Muscle of back (tissue), 13 donors: ENCODE measurements around the gene SRR. TPM values are rescaled to one million over a fixed set of nuclear protein-coding genes. Genes with fewer than 3 reads are reported as not detected.
"Not testable (repeated sequence)": the region's sequence is repeated elsewhere in the genome, so short reads cannot be mapped to it uniquely, and the experiment has no call there.

Source experiments
- DNase-seq, 3 donors: peaks; one replicate each; pipeline versions ENCODE4 v3.0.0 to v3.0.0-alpha.2; 2013
- long read RNA-seq, 9 donors: transcript quantifications; one replicate each; lab custom pipeline, GENCODE V29; 2026
- polyA plus RNA-seq, 10 donors: library from polyadenylated mRNA; unstranded; fragments of 120-200 nt; gene quantifications; one replicate each; pipeline ENCODE4 v1.2.1, GENCODE V29; 2013; ENCODE audit not compliant: insufficient read length in 10 of 10

The SRR gene
- 10 to 100 TPM; 12.3 to 24.2 (median 18.4) TPM for polyA plus RNA-seq
- long read RNA-seq, donor 1, partial matches to known transcripts: 8 of 12 reads
- long read RNA-seq, donor 1, other reads (novel, unspliced or antisense): 0 of 12 reads
- long read RNA-seq, donor 2, partial matches to known transcripts: 0 of 12 reads
- long read RNA-seq, donor 2, other reads (novel, unspliced or antisense): 9 of 12 reads
- long read RNA-seq, donor 3: 0 reads
- long read RNA-seq, donor 4, partial matches to known transcripts: 6 of 16 reads
- long read RNA-seq, donor 4, other reads (novel, unspliced or antisense): 6 of 16 reads
- long read RNA-seq, donor 5, transcript SRR-201 (8 exons, 2,728 nt): major isoform, 9 of 37 reads
- long read RNA-seq, donor 5, partial matches to known transcripts: 28 of 37 reads
- long read RNA-seq, donor 5, other reads (novel, unspliced or antisense): 0 of 37 reads
- long read RNA-seq, donor 6, transcript SRR-201 (8 exons, 2,728 nt): major isoform, 5 of 18 reads
- long read RNA-seq, donor 6, partial matches to known transcripts: 6 of 18 reads
- long read RNA-seq, donor 6, other reads (novel, unspliced or antisense): 7 of 18 reads
- long read RNA-seq, donor 7, partial matches to known transcripts: 0 of 17 reads
- long read RNA-seq, donor 7, other reads (novel, unspliced or antisense): 14 of 17 reads
- long read RNA-seq, donor 8, partial matches to known transcripts: 11 of 14 reads
- long read RNA-seq, donor 8, other reads (novel, unspliced or antisense): 0 of 14 reads
- long read RNA-seq, donor 9, partial matches to known transcripts: 0 of 1 reads
- long read RNA-seq, donor 9, other reads (novel, unspliced or antisense): 0 of 1 reads

GRCh38 chr17:2303204-2304188 is at the start of gene SRR, which contains the start of gene SMG6:
Gene SRR (plus strand): TSS chr17:2303950. CDS start chr17:2315561, 11,611 bp downstream.
Gene SMG6 (minus strand): TSS chr17:2303785. CDS start chr17:2303720, 65 bp downstream.
- peak; percentile 94 to 98 (median 94) for DNase-seq

- DNase-seq: not testable (repeated sequence)
Measured at GRCh38 chr17:2258830-2259229, 44.9 kb upstream of the SRR start.

- DNase-seq: no peak
Measured at GRCh38 chr17:2259769-2260536, 43.8 kb upstream of the SRR start.

GRCh38 chr17:2262135-2262587 is 41.6 kb upstream of the SRR start:
- peak in 2 of 3 donors; percentile 22 to 72 for DNase-seq

- peak in 2 of 3 donors; percentile 44 to 78 for DNase-seq
Measured at GRCh38 chr17:2263183-2264066, 40.3 kb upstream of the SRR start.

- DNase-seq: peak in 2 of 3 donors; percentile 35 to 74
Measured at GRCh38 chr17:2264067-2264860, 39.5 kb upstream of the SRR start.

- not testable (repeated sequence) for DNase-seq
Measured at GRCh38 chr17:2265166-2265565, 38.6 kb upstream of the SRR start.

GRCh38 chr17:2266045-2266864 is 37.5 kb upstream of the SRR start:
- DNase-seq: no peak

- no peak for DNase-seq
Measured at GRCh38 chr17:2266865-2267228, 36.9 kb upstream of the SRR start.

- DNase-seq: no peak
Measured at GRCh38 chr17:2267354-2267753, 36.4 kb upstream of the SRR start.

- DNase-seq: no peak
Measured at GRCh38 chr17:2271985-2272702, 31.6 kb upstream of the SRR start.

GRCh38 chr17:2274414-2274813 is 29.3 kb upstream of the SRR start:
- DNase-seq: no peak

GRCh38 chr17:2275722-2276121 is 28.0 kb upstream of the SRR start:
- DNase-seq: no peak

GRCh38 chr17:2277429-2278170 is 26.1 kb upstream of the SRR start:
- no peak for DNase-seq

- no peak for DNase-seq
Measured at GRCh38 chr17:2279707-2280106, 24.0 kb upstream of the SRR start.

GRCh38 chr17:2282297-2282873 is 21.4 kb upstream of the SRR start:
- peak; percentile 71 to 82 (median 78) for DNase-seq
